ENCODE data around the gene DIP2A.
"Not testable (repeated sequence)": the region's sequence is repeated elsewhere in the genome, so short reads cannot be mapped to it uniquely, and the experiment has no call there.

GRCh38 chr21:46579394-46579793 lies 120.7 kb downstream of the DIP2A start:
- TF ChIP-seq, protein P1, sequence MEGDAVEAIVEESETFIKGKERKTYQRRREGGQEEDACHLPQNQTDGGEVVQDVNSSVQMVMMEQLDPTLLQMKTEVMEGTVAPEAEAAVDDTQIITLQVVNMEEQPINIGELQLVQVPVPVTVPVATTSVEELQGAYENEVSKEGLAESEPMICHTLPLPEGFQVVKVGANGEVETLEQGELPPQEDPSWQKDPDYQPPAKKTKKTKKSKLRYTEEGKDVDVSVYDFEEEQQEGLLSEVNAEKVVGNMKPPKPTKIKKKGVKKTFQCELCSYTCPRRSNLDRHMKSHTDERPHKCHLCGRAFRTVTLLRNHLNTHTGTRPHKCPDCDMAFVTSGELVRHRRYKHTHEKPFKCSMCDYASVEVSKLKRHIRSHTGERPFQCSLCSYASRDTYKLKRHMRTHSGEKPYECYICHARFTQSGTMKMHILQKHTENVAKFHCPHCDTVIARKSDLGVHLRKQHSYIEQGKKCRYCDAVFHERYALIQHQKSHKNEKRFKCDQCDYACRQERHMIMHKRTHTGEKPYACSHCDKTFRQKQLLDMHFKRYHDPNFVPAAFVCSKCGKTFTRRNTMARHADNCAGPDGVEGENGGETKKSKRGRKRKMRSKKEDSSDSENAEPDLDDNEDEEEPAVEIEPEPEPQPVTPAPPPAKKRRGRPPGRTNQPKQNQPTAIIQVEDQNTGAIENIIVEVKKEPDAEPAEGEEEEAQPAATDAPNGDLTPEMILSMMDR (optimal IDR thresholded peaks at IDR 0.05 in 1 of 3, IDR thresholded peaks at IDR 0.05 in 1 of 3, conservative IDR thresholded peaks at IDR 0.05 in 1 of 3; ENCODE audit: extremely low read depth in 1 of 3, insufficient read depth in 2 of 3, low read length in 3 of 3), result not testable (repeated sequence)
- TF ChIP-seq EZH2 (IDR thresholded peaks at IDR 0.05; ENCODE audit: low read length), result not testable (repeated sequence)

All from keratinocyte (primary cell).